GM23338 (cell line): Measurements from ENCODE around the gene ZNF774. TPM values are rescaled to one million over a fixed set of nuclear protein-coding genes. Genes with fewer than 3 reads are reported as not detected.

Source experiments
- ATAC-seq: fragments of 200-7000 bp; cut with Tn5 transposase; 3 replicates; pipeline ENCODE4 v1.9.1; 2020
- DNase-seq: peaks from one replicate; pipeline ENCODE4 v3.0.0-alpha.2; 2015; ENCODE audit warnings: low spot score
- H2AFZ ChIP-seq: fragments of 200-600 bp; sonication (generic); 2 replicates; pipeline ENCODE4 v1.8.0; 2016; ENCODE audit warnings: antibody characterized with exemption, mild to moderate bottlenecking, moderate library complexity
- H3F3A ChIP-seq: fragments of 200-600 bp; sonication (generic); replicated peaks from 2 replicates; pipeline ENCODE4 v1.8.0; 2017; ENCODE audit warnings: antibody characterized with exemption, mixed run types, low read depth
- H3K27ac ChIP-seq: fragments of 200-600 bp; sonication (generic); 2 replicates; pipeline ENCODE4 v1.6.1; 2016; ENCODE audit warnings: low read depth
- H3K27me3 ChIP-seq: fragments of 200-600 bp; sonication (generic); 2 replicates; pipeline ENCODE4 v1.8.0; 2016; ENCODE audit warnings: mild to moderate bottlenecking, mixed run types, moderate library complexity; ENCODE audit not compliant: insufficient read depth
- H3K36me3 ChIP-seq: fragments of 200-600 bp; sonication (generic); 2 replicates; pipeline ENCODE4 v1.8.0; 2016; ENCODE audit warnings: mild to moderate bottlenecking; ENCODE audit not compliant: insufficient read depth
- H3K4me1 ChIP-seq: fragments of 200-600 bp; sonication (generic); 2 replicates; pipeline ENCODE4 v1.8.0; 2016; ENCODE audit warnings: mild to moderate bottlenecking, moderate library complexity; ENCODE audit not compliant: insufficient read depth
- H3K4me2 ChIP-seq: fragments of 200-600 bp; sonication (generic); 2 replicates; pipeline ENCODE4 v1.7.1; 2017; ENCODE audit warnings: mixed run types
- H3K4me3 ChIP-seq: fragments of 200-600 bp; sonication (generic); 2 replicates; pipeline ENCODE4 v1.6.1; 2016; ENCODE audit warnings: mixed run types
- H3K79me2 ChIP-seq: fragments of 200-600 bp; sonication (generic); replicated peaks from 2 replicates; pipeline ENCODE4 v1.8.0; 2017; ENCODE audit warnings: mild to moderate bottlenecking; ENCODE audit not compliant: insufficient read depth
- H3K9me2 ChIP-seq: fragments of 200-600 bp; sonication (generic); 2 replicates; pipeline ENCODE4 v1.8.0; 2017; ENCODE audit not compliant: insufficient read depth
- H4K20me1 ChIP-seq: fragments of 200-600 bp; sonication (generic); replicated peaks from 2 replicates; pipeline ENCODE4 v1.8.0; 2017; ENCODE audit warnings: mild to moderate bottlenecking; ENCODE audit not compliant: insufficient read depth
- H3K27ac Mint-ChIP-seq: 2 replicates; pipeline ENCODE4 v1.8.0; 2020; ENCODE audit warnings: inconsistent platforms, mild to moderate bottlenecking, moderate library complexity, mixed read lengths
- H3K27me3 Mint-ChIP-seq: 3 replicates; pipeline ENCODE4 v1.8.0; 2022; ENCODE audit warnings: low read depth, mild to moderate bottlenecking, moderate library complexity, mixed read lengths, inconsistent platforms; ENCODE audit not compliant: insufficient read depth, poor library complexity
- H3K36me3 Mint-ChIP-seq: 3 replicates; pipeline ENCODE4 v1.8.0; 2021; ENCODE audit warnings: low read depth, mild to moderate bottlenecking, inconsistent platforms, moderate library complexity, mixed read lengths
- H3K4me1 Mint-ChIP-seq: 3 replicates; pipeline ENCODE4 v1.8.0; 2020; ENCODE audit warnings: mild to moderate bottlenecking, inconsistent platforms, mixed read lengths
- H3K4me3 Mint-ChIP-seq: 3 replicates; pipeline ENCODE4 v1.8.0; 2021; ENCODE audit warnings: moderate library complexity, mild to moderate bottlenecking, inconsistent platforms, mixed read lengths
- H3K9me3 Mint-ChIP-seq: 3 replicates; pipeline ENCODE4 v1.8.0; 2020; ENCODE audit warnings: moderate library complexity, mild to moderate bottlenecking, inconsistent platforms, mixed read lengths
- CREB1 ChIP-seq: fragments of 250-450 bp; sonication (Bioruptor Pico); IDR thresholded peaks from 2 replicates; pipeline ENCODE4 v1.5.0; 2020; ENCODE audit warnings: low read depth, mild to moderate bottlenecking, moderate library complexity
- EZH2 ChIP-seq: fragments of 200-600 bp; sonication (generic); IDR thresholded peaks from one replicate; pipeline ENCODE4 v1.8.0; 2017; ENCODE audit warnings: antibody characterized with exemption, mild to moderate bottlenecking, low read depth; ENCODE audit not compliant: unreplicated experiment
- JUNB ChIP-seq: IDR thresholded peaks from one replicate; pipeline ENCODE4 v1.6.1; 2016; ENCODE audit warnings: antibody characterized with exemption; ENCODE audit not compliant: unreplicated experiment
- NANOG ChIP-seq: IDR thresholded peaks from 2 replicates; pipeline ENCODE4 v1.6.1; 2016; ENCODE audit warnings: antibody characterized with exemption, borderline replicate concordance
- STAT1 ChIP-seq: IDR thresholded peaks from one replicate; pipeline ENCODE4 v1.6.1; 2016; ENCODE audit warnings: antibody characterized with exemption; ENCODE audit not compliant: unreplicated experiment
- ZNF114 ChIP-seq: fragments of 250-450 bp; sonication (Bioruptor Pico); IDR thresholded peaks from 2 replicates; pipeline ENCODE4 v1.5.0; 2020; ENCODE audit warnings: mild to moderate bottlenecking, moderate library complexity
- ZNF331 ChIP-seq: fragments of 250-450 bp; sonication (Bioruptor Pico); IDR thresholded peaks from 2 replicates; pipeline ENCODE4 v1.5.0; 2020; ENCODE audit warnings: low read depth, mild to moderate bottlenecking, moderate library complexity
- polyA plus RNA-seq: library from polyadenylated mRNA; unstranded; fragments of >200 nt; fragmentation: Nextera tagmentation; extraction: Ambion mirVana; gene quantifications from 2 replicates; pipeline ENCODE4 v1.2.1, GENCODE V29; 2016
- total RNA-seq: library from RNA; depleted of rRNA; stranded (reverse); fragments of >200 nt; shearing (Covaris generic); gene quantifications from 2 replicates; pipeline ENCODE4 v1.2.3, GENCODE V29; 2014
- TF ChIP-seq, protein P1 (sequence below), 2 experiments: fragments of 200-600 bp in 1 of 2; sonication (generic) in 1 of 2; conservative IDR thresholded peaks; 2 replicates each; pipeline versions ENCODE4 v1.5.1 to v1.6.1; 2016 to 2017; ENCODE audit warnings: antibody characterized with exemption in 2 of 2, low read depth in 2 of 2, mild to moderate bottlenecking in 2 of 2, moderate library complexity in 1 of 2
- TF ChIP-seq, protein P2 (sequence below): IDR thresholded peaks from 2 replicates; pipeline ENCODE4 v1.6.1; 2016; ENCODE audit warnings: antibody characterized with exemption

Gene ZNF774
- total and polyA plus RNA-seq, 2 experiments from 2014 or later, result 0.45 to 1.8 TPM

DNA sequence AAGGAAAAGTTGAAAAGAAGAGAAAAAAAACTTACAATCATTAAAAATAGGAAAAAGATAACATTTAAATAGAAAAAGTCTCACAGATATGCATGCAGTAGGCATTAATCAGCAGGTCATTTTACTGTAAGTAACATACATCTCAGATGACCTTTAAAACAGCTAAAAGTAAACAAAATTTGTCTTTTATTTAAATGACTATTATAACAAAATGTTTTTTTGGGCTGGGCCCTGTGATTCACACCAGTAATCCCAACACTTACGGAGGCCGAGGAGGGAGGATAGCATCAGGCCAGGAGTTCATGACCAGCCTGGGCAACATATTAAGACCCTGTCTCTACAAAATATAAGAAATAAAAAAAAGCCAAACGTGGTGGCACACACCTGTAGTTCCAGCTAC is 50.7 kb downstream of the ZNF774 start (continued):
- TF ChIP-seq, protein P1, sequence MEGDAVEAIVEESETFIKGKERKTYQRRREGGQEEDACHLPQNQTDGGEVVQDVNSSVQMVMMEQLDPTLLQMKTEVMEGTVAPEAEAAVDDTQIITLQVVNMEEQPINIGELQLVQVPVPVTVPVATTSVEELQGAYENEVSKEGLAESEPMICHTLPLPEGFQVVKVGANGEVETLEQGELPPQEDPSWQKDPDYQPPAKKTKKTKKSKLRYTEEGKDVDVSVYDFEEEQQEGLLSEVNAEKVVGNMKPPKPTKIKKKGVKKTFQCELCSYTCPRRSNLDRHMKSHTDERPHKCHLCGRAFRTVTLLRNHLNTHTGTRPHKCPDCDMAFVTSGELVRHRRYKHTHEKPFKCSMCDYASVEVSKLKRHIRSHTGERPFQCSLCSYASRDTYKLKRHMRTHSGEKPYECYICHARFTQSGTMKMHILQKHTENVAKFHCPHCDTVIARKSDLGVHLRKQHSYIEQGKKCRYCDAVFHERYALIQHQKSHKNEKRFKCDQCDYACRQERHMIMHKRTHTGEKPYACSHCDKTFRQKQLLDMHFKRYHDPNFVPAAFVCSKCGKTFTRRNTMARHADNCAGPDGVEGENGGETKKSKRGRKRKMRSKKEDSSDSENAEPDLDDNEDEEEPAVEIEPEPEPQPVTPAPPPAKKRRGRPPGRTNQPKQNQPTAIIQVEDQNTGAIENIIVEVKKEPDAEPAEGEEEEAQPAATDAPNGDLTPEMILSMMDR (conservative IDR thresholded peaks at IDR 0.05; ENCODE audit: low read depth in 2 of 2), result no peak
- TF ChIP-seq ZNF114 (CRISPR knock-in tag) (no peak), JUNB (no peak), CREB1 (CRISPR knock-in tag) (no peak), EZH2 (no peak)

GRCh38 chr15:90405055-90405607 is 53.0 kb downstream of the ZNF774 start:
- TF ChIP-seq, protein P2, sequence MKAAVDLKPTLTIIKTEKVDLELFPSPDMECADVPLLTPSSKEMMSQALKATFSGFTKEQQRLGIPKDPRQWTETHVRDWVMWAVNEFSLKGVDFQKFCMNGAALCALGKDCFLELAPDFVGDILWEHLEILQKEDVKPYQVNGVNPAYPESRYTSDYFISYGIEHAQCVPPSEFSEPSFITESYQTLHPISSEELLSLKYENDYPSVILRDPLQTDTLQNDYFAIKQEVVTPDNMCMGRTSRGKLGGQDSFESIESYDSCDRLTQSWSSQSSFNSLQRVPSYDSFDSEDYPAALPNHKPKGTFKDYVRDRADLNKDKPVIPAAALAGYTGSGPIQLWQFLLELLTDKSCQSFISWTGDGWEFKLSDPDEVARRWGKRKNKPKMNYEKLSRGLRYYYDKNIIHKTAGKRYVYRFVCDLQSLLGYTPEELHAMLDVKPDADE, result no peak
- no peak for TF ChIP-seq CREB1 (CRISPR knock-in tag)
- no peak for TF ChIP-seq STAT1
- TF ChIP-seq, protein P1 (conservative IDR thresholded peaks at IDR 0.05; ENCODE audit: low read depth in 2 of 2), result no peak
- no peak for TF ChIP-seq ZNF331 (CRISPR knock-in tag)
- no peak for TF ChIP-seq NANOG
- Histone ChIP-seq H3K9me2 (no peaks in the 10 kb centered on the region), H4K20me1 (no peaks in the 10 kb centered on the region; the same call in 1 of the 2 replicates), H3K27ac (peak overlapping the region; percentile 4), H3F3A (no peaks in the 10 kb centered on the region), H3K27me3 (no peaks in the 10 kb centered on the region), H3K4me1 (peaks cover 58% of the 10 kb centered on the region), H3K36me3 (no peaks in the 10 kb centered on the region), H2AFZ (no peak overlapping the region), H3K79me2 (peaks cover 100% of the 10 kb centered on the region), H3K4me2 (0 out of 2 replicates have a peak overlapping the region, but pooled peaks have one; percentile 10), H3K4me3 (no peak overlapping the region)
- Mint-ChIP-seq H3K27me3 (peaks cover 2% of the 10 kb centered on the region), H3K9me3 (peaks cover 6% of the 10 kb centered on the region; the same call in 1 of the 3 replicates), H3K36me3 (peaks cover 11% of the 10 kb centered on the region), H3K27ac (peak overlapping the region; percentile 71), H3K4me3 (no peak overlapping the region), H3K4me1 (peaks cover 60% of the 10 kb centered on the region)
- ATAC-seq, result no peak
- no peak for DNase-seq
